ENCODE data around the gene DNAJC2.

DNA sequence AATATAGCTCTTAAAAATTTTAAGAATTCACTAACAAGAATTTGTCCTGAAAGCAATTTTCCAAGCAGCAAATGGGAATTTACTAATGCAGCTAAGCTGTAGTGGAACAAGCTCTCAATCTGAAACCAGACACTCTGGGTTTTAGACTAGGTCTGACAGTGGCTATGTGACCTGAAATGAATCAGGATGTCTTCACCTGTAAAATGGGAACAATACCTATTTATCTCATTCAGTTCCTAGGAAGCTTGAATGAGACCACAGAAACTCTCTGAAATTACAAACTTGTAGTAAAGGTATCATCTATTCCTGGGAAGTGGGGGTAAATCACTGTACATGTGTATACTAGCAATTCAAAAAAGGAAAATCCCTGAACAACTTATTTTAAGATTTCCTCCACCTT lies 1.2 kb downstream of the DNAJC2 start:
- TF ChIP-seq, protein P1, sequence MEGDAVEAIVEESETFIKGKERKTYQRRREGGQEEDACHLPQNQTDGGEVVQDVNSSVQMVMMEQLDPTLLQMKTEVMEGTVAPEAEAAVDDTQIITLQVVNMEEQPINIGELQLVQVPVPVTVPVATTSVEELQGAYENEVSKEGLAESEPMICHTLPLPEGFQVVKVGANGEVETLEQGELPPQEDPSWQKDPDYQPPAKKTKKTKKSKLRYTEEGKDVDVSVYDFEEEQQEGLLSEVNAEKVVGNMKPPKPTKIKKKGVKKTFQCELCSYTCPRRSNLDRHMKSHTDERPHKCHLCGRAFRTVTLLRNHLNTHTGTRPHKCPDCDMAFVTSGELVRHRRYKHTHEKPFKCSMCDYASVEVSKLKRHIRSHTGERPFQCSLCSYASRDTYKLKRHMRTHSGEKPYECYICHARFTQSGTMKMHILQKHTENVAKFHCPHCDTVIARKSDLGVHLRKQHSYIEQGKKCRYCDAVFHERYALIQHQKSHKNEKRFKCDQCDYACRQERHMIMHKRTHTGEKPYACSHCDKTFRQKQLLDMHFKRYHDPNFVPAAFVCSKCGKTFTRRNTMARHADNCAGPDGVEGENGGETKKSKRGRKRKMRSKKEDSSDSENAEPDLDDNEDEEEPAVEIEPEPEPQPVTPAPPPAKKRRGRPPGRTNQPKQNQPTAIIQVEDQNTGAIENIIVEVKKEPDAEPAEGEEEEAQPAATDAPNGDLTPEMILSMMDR (IDR thresholded peaks at IDR 0.05), result no peak
- no peak for TF ChIP-seq POLR2A (IDR thresholded peaks at IDR 0.05)

All from tibial nerve (tissue), 3 donors.